HCT116 (cell line): ENCODE measurements around the gene MNAT1. TPM values are rescaled to one million over a fixed set of nuclear protein-coding genes. Genes with fewer than 3 reads are reported as not detected.

Experiments
- ATAC-seq: fragments of 200-7000 bp; cut with Tn5 transposase; 2 replicates; pipeline ENCODE4 v1.9.1; 2020; ENCODE audit warnings: mild to moderate bottlenecking, moderate library complexity
- BruUV-seq: library from RNA; stranded (reverse); fragments of 400-500 nt; replicated peaks from 2 replicates; lab custom pipeline; 2021; lab: Mats Ljungman, UMichigan
- CTCF ChIA-PET: fragments of 300-600 bp; sonication (Branson Sonifier 250); formaldehyde crosslinking; loops from one replicate; lab custom pipeline; 2021; ENCODE audit warnings: antibody characterized with exemption; lab: Charles Lee
- POLR2A ChIA-PET: fragments of 300-600, 350-600 bp; sonication (Branson Sonifier 250); formaldehyde crosslinking; loops from one replicate; lab custom pipeline; 2021; ENCODE audit warnings: antibody characterized with exemption; lab: Charles Lee
- RAD21 ChIA-PET, 2 experiments: fragments of 300-600 bp; sonication (Branson Sonifier 250); formaldehyde crosslinking; loops; one replicate each; lab custom pipeline; 2023; ENCODE audit warnings: low total read pairs in 2 of 2; ENCODE audit not compliant: uncharacterized antibody in 2 of 2, unreplicated experiment in 2 of 2, low non-redundant PET in 1 of 2; lab: Charles Lee
- DNase-seq: peaks from one replicate; pipeline ENCODE4 v3.0.0-alpha.2; 2010; ENCODE audit warnings: low read depth, low spot score
- H2AFZ ChIP-seq: fragments of 200-600 bp; shearing (Covaris generic), sonication (generic); 2 replicates; pipeline ENCODE4 v1.6.1; 2017; ENCODE audit warnings: low read depth, mixed run types, mixed read lengths, antibody characterized with exemption, low read length; ENCODE audit not compliant: poor library complexity, severe bottlenecking
- H3K27ac ChIP-seq: 2 replicates; pipeline ENCODE4 v1.5.1; 2012; ENCODE audit warnings: low read depth, low read length
- H3K27me3 ChIP-seq: fragments of 200-600 bp; sonication (generic); 2 replicates; pipeline ENCODE4 v1.6.1; 2016; ENCODE audit warnings: mixed run types, low read length, mixed read lengths; ENCODE audit not compliant: insufficient read depth
- H3K36me3 ChIP-seq, 2 experiments: fragments of 200-500 bp in 1 of 2; fragments of 200-600 bp in 1 of 2; sonication (Bioruptor generic) in 1 of 2; sonication (generic) in 1 of 2; 2 replicates each; pipeline versions ENCODE4 v1.5.1 to v1.6.1; 2014 to 2016; ENCODE audit warnings: low read length in 2 of 2, inconsistent platforms in 1 of 2, mixed read lengths in 1 of 2, mixed run types in 1 of 2; ENCODE audit not compliant: insufficient read depth in 2 of 2, control insufficient read depth in 1 of 2
- H3K4me1 ChIP-seq, 2 experiments: fragments of 200-600 bp in 1 of 2; sonication (generic) in 1 of 2; 2 replicates each; pipeline versions ENCODE4 v1.5.1 to v1.6.1; 2012 to 2017; ENCODE audit warnings: low read length in 2 of 2, inconsistent platforms in 1 of 2, mild to moderate bottlenecking in 1 of 2, mixed read lengths in 1 of 2, mixed run types in 1 of 2, moderate library complexity in 1 of 2; ENCODE audit not compliant: insufficient read depth in 2 of 2, control insufficient read depth in 1 of 2
- H3K4me2 ChIP-seq: fragments of 200-600 bp; sonication (generic); 2 replicates; pipeline ENCODE4 v1.6.1; 2017; ENCODE audit warnings: mixed run types, low read length, mixed read lengths
- H3K4me3 ChIP-seq, 2 experiments: fragments of 200-600 bp in 1 of 2; sonication (generic) in 1 of 2; replicated peaks in 1 of 2; 2 replicates each; pipeline ENCODE4 v1.5.1; 2011 to 2016; ENCODE audit warnings: low read length in 2 of 2, control low read depth in 1 of 2, low read depth in 1 of 2, mild to moderate bottlenecking in 1 of 2, mixed read lengths in 1 of 2, mixed run types in 1 of 2
- H3K79me2 ChIP-seq: fragments of 200-600 bp; sonication (generic); 2 replicates; pipeline ENCODE4 v1.6.1; 2017; ENCODE audit warnings: mild to moderate bottlenecking, mixed run types, low read length, moderate library complexity, mixed read lengths; ENCODE audit not compliant: insufficient read depth
- H3K9ac ChIP-seq: fragments of 200-600 bp; sonication (generic); 2 replicates; pipeline ENCODE4 v1.6.1; 2016; ENCODE audit warnings: low read length, mixed read lengths
- H3K9me2 ChIP-seq: fragments of 200-600 bp; sonication (generic), shearing (Covaris generic); 2 replicates; pipeline ENCODE4 v1.6.1; 2017; ENCODE audit warnings: mixed run types, mild to moderate bottlenecking, moderate library complexity; ENCODE audit not compliant: insufficient read depth
- H3K9me3 ChIP-seq, 2 experiments: fragments of 200-500 bp in 1 of 2; fragments of 200-600 bp in 1 of 2; sonication (Bioruptor generic) in 1 of 2; sonication (generic) in 1 of 2; 2 replicates each; pipeline ENCODE4 v1.6.1; 2014 to 2017; ENCODE audit warnings: low read length in 2 of 2, mixed read lengths in 2 of 2, inconsistent platforms in 1 of 2, low read depth in 1 of 2, mild to moderate bottlenecking in 1 of 2, mixed run types in 1 of 2, moderate library complexity in 1 of 2; ENCODE audit not compliant: control insufficient read depth in 1 of 2, insufficient read depth in 1 of 2
- H4K20me1 ChIP-seq: fragments of 200-600 bp; sonication (generic), shearing (Covaris generic); 2 replicates; pipeline ENCODE4 v1.6.1; 2017; ENCODE audit warnings: mixed run types, mild to moderate bottlenecking, moderate library complexity; ENCODE audit not compliant: insufficient read depth
- CBX3 ChIP-seq: IDR thresholded peaks from 2 replicates; pipeline ENCODE4 v1.6.1; 2012; ENCODE audit warnings: low read depth
- POLR2A ChIP-seq: IDR thresholded peaks from 2 replicates; pipeline ENCODE4 v1.7.0; 2011; ENCODE audit warnings: borderline replicate concordance; ENCODE audit not compliant: insufficient read depth, insufficient read length; ENCODE audit errors: extremely low read depth
- SP1 ChIP-seq: IDR thresholded peaks from 2 replicates; pipeline ENCODE4 v1.6.1; 2012; ENCODE audit warnings: low read depth
- SRF ChIP-seq: IDR thresholded peaks from 2 replicates; pipeline ENCODE4 v1.6.1; 2012; ENCODE audit warnings: low read depth
- TCF7L2 ChIP-seq: IDR thresholded peaks from 2 replicates; pipeline ENCODE4 v1.7.0; 2011; ENCODE audit warnings: borderline replicate concordance, inconsistent platforms; ENCODE audit not compliant: insufficient read depth, insufficient read length; ENCODE audit errors: extremely low read depth
- YY1 ChIP-seq: IDR thresholded peaks from 2 replicates; pipeline ENCODE4 v1.6.1; 2011; ENCODE audit warnings: low read length, low read depth, moderate library complexity, mild to moderate bottlenecking; ENCODE audit not compliant: insufficient replicate concordance; ENCODE audit errors: extremely low read depth
- ZFX ChIP-seq: fragments of 450-650 bp; IDR thresholded peaks from 2 replicates; pipeline ENCODE4 v1.6.1; 2017
- intact Hi-C: fragments of 100-400 bp; cut with micrococcal nuclease; formaldehyde crosslinking; loops from 2 replicates; pipeline ENCODE4 v1.10.0; 2022
- total RNA-seq: library from RNA; stranded (reverse); gene quantifications from one replicate; pipeline ENCODE4 v1.2.1, GENCODE V29; 2021; ENCODE audit not compliant: unreplicated experiment

The MNAT1 gene
- total RNA-seq, 1 experiment from 2014 or later, result 49.3 TPM

- no peak for ATAC-seq
- Histone ChIP-seq H4K20me1 (no peaks in the 10 kb centered on the region), H3K9ac (no peak overlapping the region), H3K36me3 (peaks cover 5 to 6% of the 10 kb centered on the region in 2 experiments; a peak in 2 of 4 replicates), H3K27ac (no peak overlapping the region), H3K9me3 (no peaks in the 10 kb centered on the region), H3K4me2 (no peak overlapping the region), H3K27me3 (no peaks in the 10 kb centered on the region), H3K4me3 (no peak overlapping the region), H3K79me2 (peaks cover 12% of the 10 kb centered on the region), H3K4me1 (no peaks in the 10 kb centered on the region), H2AFZ (no peak overlapping the region), H3K9me2 (no peaks in the 10 kb centered on the region)
- BruUV-seq, result no TSS peak
- TF ChIP-seq POLR2A, result no peak
- no peak for TF ChIP-seq ZFX
- TF ChIP-seq SP1, result no peak
- TF ChIP-seq TCF7L2, result no peak
- no peak for TF ChIP-seq SRF
- POLR2A ChIA-PET, result no interaction called here
- intact Hi-C loops, result loop anchor here (5.0 kb wide), 1 partner anchor 110 kb away; no protein-coding TSS in a partner anchor
- no peak for DNase-seq
- RAD21 ChIA-PET, result no interaction called here
- CTCF ChIA-PET, result no interaction called here
Measured at GRCh38 chr14:60972295-60972694, 237.7 kb downstream of the MNAT1 start.

- no peak for TF ChIP-seq YY1
- no peak for TF ChIP-seq CBX3
- H3K36me3 ChIP-seq, result peaks cover 5 to 11% of the 10 kb centered on the region in 2 experiments; a peak in 3 of 4 replicates
- no peaks in the 10 kb centered on the region for H3K9me2 ChIP-seq
- no peak for DNase-seq
- no peak overlapping the region for H3K4me2 ChIP-seq
- intact Hi-C loops, result loop anchor here (5.0 kb wide), 1 partner anchor 111 kb away; no protein-coding TSS in a partner anchor
- POLR2A ChIA-PET, result no interaction called here
- no peak overlapping the region for H3K9ac ChIP-seq
- BruUV-seq, result no TSS peak
- peaks cover 20% of the 10 kb centered on the region for H3K79me2 ChIP-seq
- CTCF ChIA-PET, result no interaction called here
- no peaks in the 10 kb centered on the region for H3K27me3 ChIP-seq
- ATAC-seq, result no peak
- RAD21 ChIA-PET, result no interaction called here
- H3K9me3 ChIP-seq, result no peaks in the 10 kb centered on the region
- no peaks in the 10 kb centered on the region for H3K4me1 ChIP-seq
- H2AFZ ChIP-seq, result no peak overlapping the region
- H3K4me3 ChIP-seq, result no peak overlapping the region
- no peak overlapping the region for H3K27ac ChIP-seq
- no peaks in the 10 kb centered on the region for H4K20me1 ChIP-seq
Measured at GRCh38 chr14:60973070-60973469, 238.5 kb downstream of the MNAT1 start.
